DMS114 treated with DMSO at 0.1 percent for 48 hours (cell line): ENCODE data around the gene ADPRS.

Source experiments
- DNase-seq: peaks from one replicate; lab custom pipeline; 2025; ENCODE audit not compliant: unreplicated experiment; lab: John Stamatoyannopoulos, UW

The ADPRS gene

DNA sequence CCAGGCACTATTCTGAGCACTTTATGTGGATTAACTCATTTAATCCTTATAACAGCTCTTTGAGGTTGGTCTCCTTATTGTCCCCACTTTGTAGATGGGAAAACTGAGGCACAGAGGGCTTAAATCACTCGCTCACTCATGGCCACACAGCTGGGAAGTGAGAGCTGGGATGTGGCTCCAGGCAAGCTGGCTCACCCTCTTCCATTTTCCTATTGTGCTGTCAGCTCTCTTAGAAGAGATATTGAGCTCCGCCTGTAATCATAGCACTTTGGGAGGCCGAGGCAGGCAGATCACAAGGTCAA is 40.2 kb downstream of the ADPRS start:
- DNase-seq: no peak

DNA sequence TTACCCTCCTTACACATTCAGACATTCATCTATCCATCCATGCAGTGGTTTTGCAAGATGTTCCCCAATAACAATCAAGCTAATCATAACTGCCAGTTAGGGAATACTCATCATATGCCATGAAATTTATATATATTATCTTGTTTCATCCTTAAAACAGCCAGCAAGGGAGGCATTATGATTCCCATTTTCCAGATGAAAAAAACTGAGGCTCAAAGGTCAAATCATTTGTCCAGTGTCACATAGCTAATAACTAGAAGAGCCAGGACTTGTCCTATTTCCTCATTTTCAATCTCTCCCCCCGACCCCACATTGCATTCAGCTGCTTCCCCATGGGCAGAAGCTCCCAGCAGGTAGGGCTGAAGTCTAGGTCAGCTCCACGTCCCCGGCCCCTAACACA is 43.3 kb downstream of the ADPRS start:
- DNase-seq: no peak

DNA sequence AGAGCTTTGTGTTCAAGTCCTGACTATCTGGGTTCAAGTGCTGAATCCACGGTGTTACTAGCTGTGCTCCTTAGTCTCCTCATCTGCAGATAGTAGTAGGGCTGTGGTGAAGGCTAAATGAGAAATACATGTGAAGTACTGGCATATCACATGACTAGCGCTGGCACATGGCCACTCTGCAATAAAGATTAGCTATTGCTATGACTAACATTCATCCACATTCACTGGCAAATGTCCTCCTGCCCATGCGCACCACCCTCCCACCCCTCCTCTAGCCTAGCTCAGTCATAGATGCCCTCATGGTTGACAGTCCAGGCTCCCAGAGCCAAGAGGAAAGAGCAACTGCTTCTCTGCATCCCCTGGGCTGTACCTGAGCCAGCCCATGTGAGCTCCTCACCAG is 44.8 kb downstream of the ADPRS start:
- DNase-seq: no peak

DNA sequence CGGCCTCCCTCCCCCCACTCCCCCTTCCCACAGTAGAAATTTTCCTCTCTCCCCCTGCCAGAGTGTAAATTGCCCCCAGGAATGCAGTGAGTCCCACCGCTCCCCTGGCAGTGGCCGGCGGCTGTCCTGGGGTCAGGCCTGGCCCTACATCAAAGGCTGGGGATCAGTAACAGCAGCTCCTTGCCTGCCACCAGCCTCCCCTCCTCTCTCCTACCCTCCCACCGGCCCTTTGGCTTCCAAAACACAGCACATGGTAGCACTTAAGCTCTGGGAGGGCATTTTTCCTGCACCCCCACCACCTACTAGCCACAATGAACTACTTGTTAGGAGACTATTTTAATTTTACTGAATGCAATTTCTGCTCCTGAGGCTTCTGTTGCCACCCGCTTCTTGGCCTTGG is 45.3 kb downstream of the ADPRS start:
- no peak for DNase-seq

DNA sequence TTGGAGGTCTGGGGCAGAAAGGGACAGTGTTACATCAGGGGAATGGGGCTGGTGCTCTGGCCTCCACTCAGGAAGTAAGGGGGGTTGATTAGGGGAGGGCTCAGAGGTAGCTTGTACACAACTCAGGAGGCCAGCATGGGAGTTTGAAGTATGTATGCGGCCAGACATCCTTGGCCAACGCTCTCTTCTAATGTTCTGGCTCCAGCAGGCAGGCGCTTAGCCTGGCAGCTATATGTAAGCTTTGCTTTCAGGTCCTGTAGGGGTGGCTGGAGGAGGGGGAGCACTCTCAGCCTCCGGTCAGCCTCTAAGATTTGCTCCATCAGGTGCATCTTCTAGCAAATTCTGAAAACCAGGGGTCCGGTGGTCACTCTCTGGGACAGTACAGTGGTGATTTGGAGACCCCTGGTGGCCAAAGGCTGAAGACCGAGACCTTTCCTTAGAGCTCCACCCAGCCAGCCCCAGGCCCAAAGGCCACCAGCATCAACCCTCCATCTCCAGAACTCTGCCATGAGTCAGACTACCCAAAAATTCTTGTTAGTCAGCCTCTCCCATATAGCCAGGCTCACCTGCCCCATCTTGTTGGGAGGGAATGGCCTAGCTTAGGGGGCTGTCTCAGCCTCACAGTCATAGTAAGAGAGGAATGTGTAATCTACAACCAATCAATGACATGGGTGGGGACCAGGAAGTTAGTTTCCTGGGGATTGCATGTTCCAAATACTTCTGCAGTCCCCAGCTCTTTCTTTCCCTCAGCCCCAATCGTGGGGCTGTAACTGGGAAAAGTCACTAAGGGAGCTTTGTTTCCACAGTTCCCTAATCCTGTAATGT is 46.0 kb downstream of the ADPRS start:
- DNase-seq: peak; percentile 57

DNA sequence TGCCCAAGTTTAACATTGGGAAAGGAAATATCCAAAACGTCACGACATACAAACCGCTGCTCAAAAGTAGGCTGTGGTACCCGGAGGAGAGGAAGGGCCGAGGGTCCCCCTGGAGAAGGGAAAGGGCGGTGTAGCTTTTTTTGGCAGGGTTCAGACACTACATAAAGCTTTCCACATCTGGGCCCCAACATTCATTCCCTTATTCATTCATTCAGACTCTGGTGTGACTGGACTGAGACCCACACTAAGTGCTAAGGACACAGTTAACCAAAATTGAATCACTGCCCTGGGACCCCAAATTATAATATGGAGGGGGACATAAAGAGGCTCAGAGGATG is 46.6 kb downstream of the ADPRS start:
- DNase-seq: no peak

DNA sequence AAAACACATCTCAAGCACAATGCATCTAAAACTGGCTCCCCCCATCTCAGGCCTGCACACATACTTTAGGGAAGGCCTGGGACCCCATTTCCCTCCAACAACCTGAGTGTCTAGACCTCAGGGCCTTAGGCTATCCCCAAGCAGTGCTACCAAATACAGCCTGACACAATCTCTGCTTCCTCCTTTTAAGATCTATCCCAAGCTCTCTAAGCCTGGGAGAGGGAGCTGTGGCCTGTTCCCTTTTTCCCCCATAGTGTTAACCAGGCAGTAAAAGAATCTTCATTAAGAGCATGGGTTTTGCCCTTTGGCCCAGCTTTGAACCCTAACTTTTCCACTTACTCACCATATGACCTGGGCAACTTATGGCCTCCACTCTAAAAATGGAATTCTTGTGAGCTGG is 47.1 kb downstream of the ADPRS start:
- DNase-seq: no peak

DNA sequence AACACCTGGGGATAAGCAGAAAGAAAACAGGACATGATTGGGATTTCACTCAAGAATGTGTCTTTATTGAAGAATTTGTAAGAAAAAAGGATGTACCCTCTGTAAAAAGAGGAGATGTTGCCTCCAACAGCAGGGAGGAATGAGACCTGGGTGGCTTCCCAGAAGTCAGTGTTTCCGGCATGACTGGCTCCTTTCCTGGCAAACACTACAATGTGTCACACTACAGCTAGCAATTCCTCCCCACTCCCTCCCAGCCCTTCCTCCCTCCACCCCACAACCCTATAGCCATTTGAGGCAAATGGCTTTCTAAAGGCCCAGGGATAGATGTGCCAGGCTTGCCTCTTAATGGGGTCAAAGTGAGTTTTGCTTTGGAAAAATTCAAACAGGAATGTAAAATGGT is 47.8 kb downstream of the ADPRS start:
- no peak for DNase-seq

DNA sequence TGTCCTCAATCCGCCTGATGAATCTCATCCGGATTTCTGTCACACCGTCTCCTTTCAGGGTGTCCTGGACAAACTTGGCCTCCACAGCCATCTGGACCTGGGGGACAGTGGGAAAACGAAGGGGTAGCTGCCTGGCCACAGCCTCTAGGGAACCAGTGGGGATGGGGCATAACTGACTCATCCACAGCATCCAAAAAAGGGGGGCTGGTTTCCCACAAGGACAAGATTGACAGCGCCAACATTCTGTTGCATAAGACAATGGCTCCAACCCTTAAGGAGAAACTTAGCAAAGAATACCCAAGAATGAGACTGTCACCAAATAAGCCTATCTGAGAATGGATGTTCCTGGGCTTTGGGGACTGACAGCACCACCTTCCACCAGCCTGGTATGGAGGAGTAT is 48.5 kb downstream of the ADPRS start:
- DNase-seq: no peak

DNA sequence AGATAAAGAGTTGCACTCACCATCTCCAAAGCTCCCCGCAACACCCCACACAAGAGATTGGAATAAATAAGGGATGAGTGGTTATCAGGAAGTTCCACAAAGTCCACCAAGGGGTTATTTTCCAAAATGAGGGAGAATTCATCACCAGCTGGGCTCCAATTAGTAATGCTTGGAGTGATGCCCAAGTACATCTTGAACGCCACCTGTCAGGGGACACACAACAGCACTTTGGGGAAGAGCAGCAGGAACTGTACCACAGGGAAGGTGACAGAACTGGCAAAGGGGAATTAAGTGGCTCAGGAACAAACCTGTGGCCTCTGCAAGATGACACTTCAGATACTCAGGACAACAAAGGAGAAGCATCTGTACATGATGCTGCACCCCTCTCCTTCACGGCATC is 49.1 kb downstream of the ADPRS start:
- DNase-seq: no peak

DNA sequence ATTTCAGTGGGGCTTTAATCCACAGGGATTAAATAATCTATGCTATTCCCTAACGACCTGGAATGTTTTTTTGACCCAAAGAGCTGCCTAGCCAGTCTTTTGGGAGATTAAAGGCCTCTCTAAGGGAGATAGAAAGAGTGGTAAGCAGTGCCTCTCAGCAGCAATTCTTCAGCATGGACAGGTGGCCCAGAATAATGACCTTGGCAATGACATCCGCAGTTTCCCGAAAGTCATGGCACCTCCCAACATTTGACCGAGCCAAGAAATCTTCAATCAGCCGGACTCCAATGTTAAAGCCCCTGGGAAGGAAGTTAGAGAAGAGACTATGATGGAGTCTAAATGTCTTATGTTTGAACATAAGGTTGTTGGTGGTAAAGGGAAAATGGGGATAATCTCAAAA is 50.8 kb downstream of the ADPRS start:
- no peak for DNase-seq

DNA sequence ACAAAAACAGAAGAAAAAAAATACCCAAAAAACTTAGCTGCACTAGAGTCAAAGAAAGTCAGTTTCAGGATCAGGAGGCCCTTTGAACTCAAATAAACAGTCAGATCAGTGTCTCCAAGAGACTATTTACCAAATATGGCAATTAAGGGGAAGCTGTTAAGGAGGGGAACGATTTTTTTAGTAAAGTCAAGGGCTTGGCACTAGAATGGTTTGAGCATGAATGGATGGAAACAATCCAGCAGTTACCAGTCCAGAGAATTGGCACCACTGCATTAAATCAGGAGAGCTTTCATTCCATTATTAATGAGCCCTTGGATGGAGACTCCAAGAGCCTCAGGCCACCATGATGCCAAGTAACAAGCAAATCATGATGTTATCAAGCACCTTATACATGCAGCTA is 53.4 kb downstream of the ADPRS start:
- no peak for DNase-seq

DNA sequence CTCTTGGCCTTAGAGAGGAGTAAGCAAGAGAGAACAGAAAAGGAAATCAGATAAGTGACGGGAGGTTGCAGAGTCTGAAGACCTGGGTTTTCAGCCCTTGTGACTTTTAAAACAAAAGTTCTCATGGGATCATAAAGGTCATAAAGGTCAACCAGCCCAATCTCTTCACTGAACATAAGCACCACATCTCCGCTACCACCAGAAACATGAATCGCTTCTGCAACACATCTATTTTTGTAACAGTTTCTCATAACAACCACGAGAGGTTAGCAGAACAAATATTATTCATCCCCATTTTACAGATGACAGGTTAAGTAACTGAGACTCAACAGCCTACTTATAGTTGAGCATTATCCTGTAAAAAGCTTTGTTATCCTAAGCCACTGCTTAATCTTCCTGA is 54.7 kb downstream of the ADPRS start:
- no peak for DNase-seq
